Right cardiac atrium (tissue), 5 donors: ENCODE results near the gene SPIN4. TPM values are rescaled to one million over a fixed set of nuclear protein-coding genes. Genes with fewer than 3 reads are reported as not detected.
A peak's percentile ranks its signal among the peaks of the same experiment; 100 is the strongest.
"Not testable (repeated sequence)": the region's sequence is repeated elsewhere in the genome, so short reads cannot be mapped to it uniquely, and the experiment has no call there.

Source experiments
- ATAC-seq, 2 donors: fragments of 200-7000 bp; cut with Tn5 transposase; one replicate each; pipeline versions ENCODE4 v1.8.0 to v1.9.1; 2020; ENCODE audit warnings: moderate library complexity in 2 of 2, mild to moderate bottlenecking in 1 of 2
- DNase-seq, 3 donors: peaks; one replicate each; pipeline ENCODE4 v3.0.0-alpha.2; 2020
- H3K27ac ChIP-seq: one replicate; pipeline ENCODE4 v1.5.1; 2013; ENCODE audit warnings: mild to moderate bottlenecking, low read length, control low read depth, moderate library complexity
- H3K27me3 ChIP-seq: one replicate; pipeline ENCODE4 v1.6.1; 2013; ENCODE audit not compliant: control insufficient read depth, insufficient read depth
- H3K4me1 ChIP-seq: one replicate; pipeline ENCODE4 v1.6.1; 2013; ENCODE audit warnings: low read length; ENCODE audit not compliant: control insufficient read depth, insufficient read depth
- H3K4me3 ChIP-seq: one replicate; pipeline ENCODE4 v1.5.1; 2013; ENCODE audit warnings: low read length, control low read depth
- H3K9me3 ChIP-seq: one replicate; pipeline ENCODE4 v1.6.1; 2013; ENCODE audit warnings: low read length; ENCODE audit not compliant: control insufficient read depth
- WGBS: extraction: QIAGEN DNeasy Blood & Tissue Kit; methylation state at CpG from one replicate; pipeline ENCODE4 v1.1.7; 2013; 5-methylcytosine and 5-hydroxymethylcytosine counted together
- intact Hi-C, 4 donors: fragments of 100-400 bp; cut with DNase I; formaldehyde crosslinking; loops; one replicate each; pipeline versions ENCODE4 v1.11.0 to v1.14.0; 2022 to 2023
- long read RNA-seq, 4 donors: library from polyadenylated mRNA; unstranded; transcript quantifications; one replicate each; pipeline ENCODE4 v2.0.0, GENCODE V29; 2020 to 2021
- polyA plus RNA-seq: library from polyadenylated mRNA; stranded (reverse); fragments of 200-250 nt; gene quantifications from one replicate; pipeline ENCODE4 v1.2.3, GENCODE V29; 2013
- total RNA-seq, 4 donors: library from RNA; stranded (reverse); fragmentation: NEBNext Ultra II Directional; extraction: Animal tissue kit (Norgen Biotek cat#: 25700); gene quantifications; one replicate each; pipeline ENCODE4 v1.2.1, GENCODE V29; 2021
- donor health status: healthy with polysubstance abuse.
- donor health status: DM: no; HTN: yes; CAD: no.
- donor health status: DM: no; HTN: no; CAD: no.
- donor health status: DM: no; HTN: yes; CAD: no; lungs with severe emphysema.
- donor health status: DM: yes; HTN: yes; CAD: no.

SPIN4 gene
- total RNA-seq = 1 to 10 TPM; 1.3 to 2.8 (median 1.9) TPM
- polyA plus RNA-seq = 1.0 TPM
- long read RNA-seq, donor 1 = 0 reads
- long read RNA-seq, donor 2 = 0 reads
- long read RNA-seq, donor 3, full-length matches to known transcripts = 2 of 2 reads
- long read RNA-seq, donor 3, partial matches to known transcripts = 0 of 2 reads
- long read RNA-seq, donor 3, other reads (novel, unspliced or antisense) = 0 of 2 reads
- long read RNA-seq, donor 4 = 0 reads

DNA sequence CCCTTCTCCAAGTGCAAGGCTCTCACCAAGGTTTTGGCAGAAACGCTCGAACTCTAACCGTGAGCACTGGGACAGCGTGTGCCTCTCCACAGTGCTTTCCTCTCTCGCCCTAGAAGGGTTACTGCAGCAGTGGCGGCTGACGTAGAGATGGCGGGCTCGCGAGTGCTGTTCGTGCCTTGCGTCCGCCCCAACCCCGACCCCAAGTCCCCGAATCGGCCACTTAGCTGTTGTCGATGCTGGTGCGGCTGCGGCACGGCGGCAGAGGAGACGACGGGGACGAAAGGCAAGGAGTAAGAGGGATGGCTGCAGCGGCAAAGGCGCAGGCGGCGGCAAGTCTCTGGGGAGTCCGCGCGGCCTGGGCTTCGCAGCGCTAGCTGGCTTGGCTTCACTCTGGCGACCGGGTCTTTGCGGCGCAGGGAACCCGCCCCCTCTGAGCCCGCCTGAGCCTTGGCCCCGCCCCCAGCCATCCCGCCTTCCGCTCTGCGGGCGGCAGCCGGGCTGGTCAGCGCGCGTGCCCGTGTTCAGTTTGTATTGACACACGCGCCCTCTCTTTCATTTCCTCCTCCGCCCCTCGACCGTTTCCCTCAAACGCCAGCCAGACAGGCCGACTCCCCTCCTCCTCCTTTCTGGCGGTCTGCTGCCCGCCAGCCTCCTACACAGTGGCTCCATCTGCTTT is at the start of gene SPIN4:
TSS of gene SPIN4 (minus strand) at position 392 of the 676 bp plus-strand sequence. CDS start 513 bp downstream, outside the sequence.
- DNase-seq = peak; percentile 89 to 95 (median 94)
- WGBS = under 1% methylated on average over 57 of the region's 58 CpGs
- intact Hi-C loops = no loop called here
- Histone ChIP-seq H3K27ac (peak within 1 kb of the TSS; percentile 71), H3K4me1 (no peaks in the 10 kb centered on the region), H3K27me3 (no peaks in the 10 kb centered on the region), H3K9me3 (no peaks in the 10 kb centered on the region), H3K4me3 (peak within 1 kb of the TSS; percentile 64)
- ATAC-seq = peak; percentile 100

DNA sequence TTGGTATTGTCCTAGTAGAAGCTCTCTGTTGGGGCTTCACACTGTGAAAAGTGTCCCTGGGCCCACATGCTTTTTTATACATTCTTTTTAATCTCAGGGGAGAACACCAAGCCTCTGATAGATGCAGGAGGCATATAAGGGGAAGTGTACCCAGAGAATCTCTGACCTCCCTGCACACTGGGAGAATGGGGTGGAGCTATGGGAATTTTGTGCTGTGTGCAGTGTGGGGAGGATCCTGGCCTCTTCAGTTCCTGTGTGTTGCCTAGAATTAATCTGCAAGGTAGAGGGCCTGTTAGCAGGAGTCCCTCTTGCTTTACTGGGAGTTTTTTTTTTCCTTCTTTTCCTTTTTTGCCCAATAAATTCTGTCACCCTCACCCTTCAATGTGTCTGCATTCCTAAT is 49.2 kb upstream of the SPIN4 start:
- Histone ChIP-seq H3K9me3 (no peaks in the 10 kb centered on the region), H3K4me1 (no peaks in the 10 kb centered on the region), H3K4me3 (no peak overlapping the region), H3K27me3 (no peaks in the 10 kb centered on the region), H3K27ac (no peak overlapping the region)
- ATAC-seq (no peak), DNase-seq (no peak)
- intact Hi-C loops = no loop called here

DNA sequence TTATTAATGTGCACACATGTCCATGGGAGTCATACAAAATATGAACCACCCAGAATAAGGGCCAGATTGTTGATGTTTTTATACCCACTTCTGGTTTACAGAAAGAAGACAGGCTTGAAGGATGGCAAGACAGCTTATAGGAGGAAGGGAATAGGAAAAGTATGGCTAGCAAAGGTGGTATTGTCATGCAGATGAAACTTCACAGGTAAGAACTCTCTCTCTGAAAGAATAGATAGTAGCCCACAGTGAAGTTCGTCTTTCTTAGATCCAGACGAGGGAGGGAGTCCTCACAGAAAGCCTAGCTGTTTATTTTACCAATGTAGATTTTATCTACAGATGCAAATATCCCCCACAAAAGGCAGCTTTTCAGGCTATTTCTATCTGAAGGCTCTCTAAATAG is 43.7 kb upstream of the SPIN4 start:
- Histone ChIP-seq H3K4me1 (no peaks in the 10 kb centered on the region), H3K27ac (no peak overlapping the region), H3K27me3 (no peaks in the 10 kb centered on the region), H3K9me3 (no peaks in the 10 kb centered on the region), H3K4me3 (no peak overlapping the region)
- DNase-seq (no peak), ATAC-seq (no peak)
- WGBS = 66% methylated on average over 2 of the region's 2 CpGs
- intact Hi-C loops = no loop called here

DNA sequence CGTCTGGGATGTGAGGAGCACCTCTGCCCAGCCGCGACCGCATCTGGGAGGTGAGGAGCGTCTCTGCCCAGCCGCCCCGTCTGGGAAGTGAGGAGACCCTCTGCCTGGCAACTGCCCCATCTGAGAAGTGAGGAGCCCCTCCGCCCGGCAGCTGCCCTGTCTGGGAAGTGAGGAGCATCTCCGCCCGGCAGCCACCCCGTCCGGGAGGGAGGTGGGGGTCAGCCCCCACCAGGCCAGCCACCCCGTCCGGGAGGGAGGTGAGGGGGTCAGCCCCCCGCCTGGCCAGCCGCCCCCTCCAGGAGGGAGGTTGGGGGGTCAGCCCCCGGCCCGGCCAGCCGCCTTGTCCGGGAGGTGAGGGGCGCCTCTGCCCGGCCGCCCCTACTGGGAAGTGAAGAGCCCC is 42.0 kb upstream of the SPIN4 start:
- H3K4me1 ChIP-seq, ATAC-seq, H3K27ac ChIP-seq, H3K4me3 ChIP-seq, H3K27me3 ChIP-seq, intact Hi-C loops, H3K9me3 ChIP-seq: not testable (repeated sequence)
- WGBS = 100% methylated on average over 22 of the region's 24 CpGs
- DNase-seq = peak in 1 of 3 donors; percentile 46

DNA sequence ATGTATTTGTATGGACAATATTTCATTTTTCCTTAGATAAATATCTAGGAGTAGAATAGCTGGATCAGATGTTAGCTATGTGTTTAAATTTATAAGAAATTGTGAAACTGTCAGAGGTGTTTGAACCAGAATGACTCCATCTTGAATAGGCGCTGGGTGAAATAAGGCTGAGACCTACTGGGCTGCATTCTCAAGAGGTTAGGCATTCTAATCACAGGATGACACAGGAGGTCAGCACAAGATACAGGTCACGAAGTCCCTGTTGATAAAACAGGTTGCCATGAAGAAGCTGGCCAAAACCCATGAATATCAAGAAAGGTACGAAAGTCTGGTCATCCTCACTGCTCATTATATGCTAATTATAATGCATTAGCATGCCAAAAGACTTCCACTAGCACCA is 36.3 kb upstream of the SPIN4 start:
- WGBS = 87% methylated on average over 3 of the region's 3 CpGs
- no peaks in the 10 kb centered on the region for H3K27me3 ChIP-seq
- DNase-seq = no peak
- no peak for ATAC-seq
- H3K4me3 ChIP-seq = no peak overlapping the region
- intact Hi-C loops = no loop called here
- H3K9me3 ChIP-seq = no peaks in the 10 kb centered on the region
- no peaks in the 10 kb centered on the region for H3K4me1 ChIP-seq
- H3K27ac ChIP-seq = no peak overlapping the region

DNA sequence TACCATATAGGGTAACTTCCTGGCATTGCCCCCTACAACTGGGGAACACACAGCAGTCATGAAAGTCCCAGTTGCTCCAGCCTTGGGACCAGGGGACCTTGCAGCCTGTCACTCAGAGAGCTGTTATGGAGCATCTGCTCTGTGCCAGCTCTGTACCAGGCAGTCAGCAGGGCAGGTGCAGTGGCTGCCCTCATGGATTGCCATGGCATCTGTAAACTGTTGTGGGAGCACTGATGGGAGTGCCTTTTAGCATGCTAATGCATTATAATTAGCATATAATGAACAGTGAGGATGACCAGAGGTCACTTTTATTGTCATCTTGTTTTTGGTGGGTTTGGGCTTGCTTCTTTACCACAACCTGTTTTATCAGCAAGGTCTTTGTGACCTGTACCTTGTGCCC is 33.1 kb upstream of the SPIN4 start:
- H3K4me1 ChIP-seq, intact Hi-C loops, H3K4me3 ChIP-seq, H3K27ac ChIP-seq, ATAC-seq, H3K27me3 ChIP-seq, DNase-seq, H3K9me3 ChIP-seq: not testable (repeated sequence)

DNA sequence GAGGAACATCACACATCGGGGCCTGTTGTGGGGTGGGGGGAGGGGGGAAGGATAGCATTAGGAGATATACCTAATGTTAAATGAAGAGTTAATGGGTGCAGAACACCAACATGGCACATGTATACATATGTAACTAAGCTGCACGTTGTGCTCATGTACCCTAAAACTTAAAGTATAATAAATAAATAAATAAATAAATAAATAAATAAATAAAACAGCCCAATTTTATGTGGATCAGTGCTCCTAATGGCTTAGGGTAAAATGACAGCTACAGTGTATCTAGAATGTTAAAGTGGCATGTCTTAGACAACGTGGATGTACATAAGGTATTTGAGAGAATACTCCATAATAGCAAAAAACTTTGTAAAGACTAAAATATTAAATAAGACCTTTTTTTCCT is 21.9 kb upstream of the SPIN4 start:
- 98% methylated on average over 3 of the region's 3 CpGs for WGBS
- H3K4me1 ChIP-seq, H3K4me3 ChIP-seq, H3K27me3 ChIP-seq, ATAC-seq, intact Hi-C loops, H3K9me3 ChIP-seq, H3K27ac ChIP-seq, DNase-seq: not testable (repeated sequence)

DNA sequence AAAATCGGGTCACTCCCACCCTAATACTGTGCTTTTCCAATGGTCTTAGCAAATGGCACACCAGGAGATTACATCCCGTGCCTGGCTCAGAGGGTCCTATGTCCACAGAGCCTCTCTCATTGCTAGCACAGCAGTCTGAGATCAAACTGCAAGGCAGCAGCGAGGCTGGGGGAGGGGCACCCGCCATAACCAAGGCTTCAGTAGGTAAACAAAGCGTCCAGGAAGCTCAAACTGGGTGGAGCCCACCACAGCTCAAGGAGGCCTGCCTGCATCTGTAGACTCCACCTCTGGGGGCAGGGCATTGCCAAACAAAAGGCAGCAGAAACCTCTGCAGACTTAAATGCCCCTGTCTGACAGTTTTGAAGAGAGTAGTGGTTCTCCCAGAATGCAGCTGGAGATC is 16.6 kb upstream of the SPIN4 start:
- DNase-seq, ATAC-seq, intact Hi-C loops, H3K9me3 ChIP-seq, H3K4me1 ChIP-seq, H3K27me3 ChIP-seq, H3K4me3 ChIP-seq, H3K27ac ChIP-seq: not testable (repeated sequence)
- 85% methylated on average over 4 of the region's 5 CpGs for WGBS

DNA sequence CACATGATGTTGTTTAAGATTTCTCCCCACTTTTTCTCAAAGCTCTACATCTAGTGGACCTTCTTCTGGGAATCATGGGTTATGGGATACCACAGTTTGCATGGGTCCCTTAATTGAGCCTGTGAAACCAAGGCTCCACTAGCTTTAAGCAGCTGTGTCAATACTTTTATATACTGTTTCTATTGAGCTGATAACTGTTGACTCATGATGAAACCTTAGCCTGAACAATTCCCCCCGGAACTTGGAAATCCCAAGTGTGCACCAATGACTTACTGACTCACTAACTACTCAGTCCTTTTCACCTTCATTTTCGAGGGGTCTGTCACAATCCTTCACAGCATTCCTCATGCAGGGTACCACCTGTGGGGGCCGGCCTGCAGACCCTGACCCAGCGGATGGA is 12.7 kb upstream of the SPIN4 start:
- DNase-seq = no peak
- ATAC-seq = no peak
- Histone ChIP-seq H3K4me3 (no peak overlapping the region), H3K27me3 (no peaks in the 10 kb centered on the region), H3K9me3 (no peaks in the 10 kb centered on the region), H3K27ac (no peak overlapping the region), H3K4me1 (no peaks in the 10 kb centered on the region)
- intact Hi-C loops = no loop called here
- 95% methylated on average over 4 of the region's 4 CpGs for WGBS

DNA sequence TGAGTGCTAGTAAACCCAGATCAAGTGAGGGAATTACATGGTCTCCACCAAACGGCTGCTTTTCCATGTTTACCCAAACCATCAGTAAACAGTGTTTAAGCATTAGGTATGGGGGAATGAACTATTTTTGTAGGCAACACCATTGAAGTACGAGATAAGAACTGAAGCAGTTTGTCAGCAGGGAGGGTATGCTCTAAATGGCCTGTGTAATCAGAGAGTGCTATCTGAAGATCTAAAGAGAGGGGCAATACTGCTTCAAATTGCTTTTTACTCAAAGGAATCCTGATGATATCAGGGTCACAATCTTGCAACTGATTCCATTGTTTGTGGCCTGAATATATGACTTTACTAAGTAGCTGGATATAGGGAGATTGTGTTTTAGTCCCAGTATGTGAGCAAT is 10.4 kb upstream of the SPIN4 start:
- DNase-seq (no peak), ATAC-seq (no peak)
- Histone ChIP-seq H3K4me1 (no peaks in the 10 kb centered on the region), H3K9me3 (no peaks in the 10 kb centered on the region), H3K27me3 (no peaks in the 10 kb centered on the region), H3K4me3 (no peak overlapping the region), H3K27ac (no peak overlapping the region)
- intact Hi-C loops = no loop called here
- WGBS = 64% methylated on average over 2 of the region's 2 CpGs

DNA sequence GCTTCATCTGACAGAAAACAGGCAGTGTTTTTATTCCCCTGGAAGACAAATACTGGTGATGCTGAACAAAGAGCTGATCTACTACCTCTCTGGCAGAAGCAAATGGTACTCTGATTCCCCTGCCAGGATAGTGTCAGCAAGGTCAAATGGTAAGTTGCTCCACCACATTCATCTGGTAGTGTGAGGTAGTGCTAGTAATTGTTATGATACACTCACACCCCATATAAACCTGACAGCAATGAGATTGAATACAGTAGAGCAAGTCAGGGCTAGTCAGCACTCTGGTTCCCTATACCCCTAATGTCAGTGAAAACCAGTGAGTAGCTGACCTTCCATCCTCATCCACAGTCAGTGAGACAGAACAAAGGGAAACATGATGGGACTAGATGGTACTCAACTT is 3.4 kb upstream of the SPIN4 start:
- H3K9me3 ChIP-seq = no peaks in the 10 kb centered on the region
- intact Hi-C loops = no loop called here
- H3K4me3 ChIP-seq = no peak overlapping the region

DNA sequence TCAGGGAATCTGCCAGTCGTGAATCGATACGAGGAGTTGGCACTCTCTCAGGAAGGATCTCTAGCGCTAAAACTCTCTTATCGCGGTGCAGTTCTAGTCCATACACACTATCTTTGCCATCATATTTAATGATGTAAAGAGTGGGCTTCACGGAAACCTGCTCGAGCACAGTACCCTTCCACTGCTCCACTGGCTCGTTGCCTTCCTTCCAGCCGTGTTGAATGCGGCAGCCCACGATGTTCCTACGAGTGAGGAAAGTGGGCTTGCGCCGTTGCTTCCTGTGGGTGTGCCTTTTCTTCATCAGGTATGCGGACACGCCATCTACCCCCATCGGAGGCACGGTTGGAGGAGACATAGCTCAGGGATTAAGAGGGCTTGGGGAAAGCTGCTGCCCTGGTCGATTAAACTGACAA is 661 bp downstream of the SPIN4 start:
- ATAC-seq = peak; percentile 15 to 56
- Histone ChIP-seq H3K4me3 (peak overlapping the region; percentile 64), H3K9me3 (no peaks in the 10 kb centered on the region), H3K4me1 (no peaks in the 10 kb centered on the region), H3K27ac (no peak overlapping the region), H3K27me3 (no peaks in the 10 kb centered on the region)
- under 1% methylated on average over 20 of the region's 20 CpGs for WGBS
- intact Hi-C loops = no loop called here
- peak in 1 of 3 donors; percentile 49 for DNase-seq

More for the DNA sequence above, 3.4 kb upstream of the SPIN4 start:
- DNase-seq (no peak), ATAC-seq (no peak)
- Histone ChIP-seq H3K27ac (no peak overlapping the region), H3K4me1 (no peaks in the 10 kb centered on the region), H3K27me3 (no peaks in the 10 kb centered on the region)
